SK-N-SH (cell line): ENCODE data around the gene TDP2. TPM values are rescaled to one million over a fixed set of nuclear protein-coding genes. Genes with fewer than 3 reads are reported as not detected.

Experiments used
- CTCF ChIA-PET: fragments of 300-600, 350-600 bp; formaldehyde crosslinking; extraction: SDS; loops from one replicate; lab custom pipeline; 2021; lab: Yijun Ruan, JAX
- POLR2A ChIA-PET: fragments of 350-600 bp; sonication (Branson Sonifier 250); formaldehyde crosslinking; extraction: SDS; loops from one replicate; lab custom pipeline; 2020; ENCODE audit warnings: antibody characterized with exemption, inconsistent platforms; lab: Yijun Ruan, JAX
- DNase-seq: peaks from one replicate; pipeline ENCODE4 v3.0.0; 2012
- H2AFZ ChIP-seq: fragments of 200-600 bp; sonication (generic); 2 replicates; pipeline ENCODE4 v1.8.1; 2016; ENCODE audit warnings: antibody characterized with exemption, mild to moderate bottlenecking, low read depth
- H3F3A ChIP-seq: fragments of 200-600 bp; sonication (generic); replicated peaks from 2 replicates; pipeline ENCODE3; 2016; ENCODE audit warnings: antibody characterized with exemption, mild to moderate bottlenecking; ENCODE audit not compliant: insufficient read depth
- H3K27ac ChIP-seq, 2 experiments: fragments of 200-500 bp in 1 of 2; fragments of 200-600 bp in 1 of 2; sonication (Bioruptor generic) in 1 of 2; sonication (generic), shearing (Covaris generic) in 1 of 2; 2 replicates each; pipeline versions ENCODE4 v1.5.1 to v1.6.1; 2014 to 2016; ENCODE audit warnings: low read depth in 2 of 2, inconsistent platforms in 1 of 2, low read length in 1 of 2, mild to moderate bottlenecking in 1 of 2, mixed read lengths in 1 of 2
- H3K27me3 ChIP-seq: fragments of 200-600 bp; sonication (generic), shearing (Covaris generic); 2 replicates; pipeline ENCODE4 v1.6.1; 2016; ENCODE audit warnings: mixed run types; ENCODE audit not compliant: insufficient read depth
- H3K36me3 ChIP-seq, 2 experiments: fragments of 200-500 bp in 1 of 2; fragments of 200-600 bp in 1 of 2; sonication (Bioruptor generic) in 1 of 2; sonication (generic) in 1 of 2; replicated peaks in 1 of 2; 2 replicates each; pipeline versions ENCODE3 to v1.5.1; 2014 to 2016; ENCODE audit warnings: low read length in 1 of 2, mild to moderate bottlenecking in 1 of 2; ENCODE audit not compliant: insufficient read depth in 2 of 2, control insufficient read depth in 1 of 2
- H3K4me1 ChIP-seq, 2 experiments: fragments of 200-500 bp in 1 of 2; fragments of 200-600 bp in 1 of 2; sonication (Bioruptor generic) in 1 of 2; sonication (generic), shearing (Covaris generic) in 1 of 2; 2 replicates each; pipeline versions ENCODE4 v1.5.1 to v1.6.1; 2014 to 2016; ENCODE audit warnings: low read depth in 1 of 2, low read length in 1 of 2, mixed run types in 1 of 2; ENCODE audit not compliant: insufficient read depth in 2 of 2, control insufficient read depth in 1 of 2
- H3K4me2 ChIP-seq: fragments of 200-600 bp; sonication (generic), shearing (Covaris generic); 2 replicates; pipeline ENCODE4 v1.6.1; 2017; ENCODE audit warnings: mixed run types
- H3K4me3 ChIP-seq, 2 experiments: fragments of 200-500 bp in 1 of 2; fragments of 200-600 bp in 1 of 2; sonication (Bioruptor generic) in 1 of 2; sonication (generic), shearing (Covaris generic) in 1 of 2; 2 replicates each; pipeline versions ENCODE4 v1.5.1 to v1.8.1; 2014 to 2016; ENCODE audit warnings: low read depth in 2 of 2, inconsistent platforms in 1 of 2, low read length in 1 of 2, mild to moderate bottlenecking in 1 of 2, mixed read lengths in 1 of 2, moderate library complexity in 1 of 2
- H3K79me2 ChIP-seq: fragments of 200-600 bp; sonication (generic); 2 replicates; pipeline ENCODE4 v1.8.1; 2017; ENCODE audit warnings: mild to moderate bottlenecking; ENCODE audit not compliant: insufficient read depth
- H3K9ac ChIP-seq: fragments of 200-600 bp; sonication (generic); 2 replicates; pipeline ENCODE4 v1.6.1; 2017; ENCODE audit warnings: mixed run types
- H3K9me2 ChIP-seq: fragments of 200-600 bp; sonication (generic); 2 replicates; pipeline ENCODE4 v1.6.1; 2017; ENCODE audit warnings: mixed run types
- H3K9me3 ChIP-seq: fragments of 200-600 bp; sonication (generic); 2 replicates; pipeline ENCODE4 v1.6.1; 2017; ENCODE audit warnings: mixed run types, mild to moderate bottlenecking, moderate library complexity
- H4K20me1 ChIP-seq: fragments of 200-600 bp; sonication (generic); 2 replicates; pipeline ENCODE4 v1.6.1; 2017; ENCODE audit warnings: mild to moderate bottlenecking, mixed run types; ENCODE audit not compliant: insufficient read depth
- EP300 ChIP-seq, 2 experiments: IDR thresholded peaks; 2 replicates each; pipeline versions ENCODE4 v1.4.0 to v1.6.1; 2012; ENCODE audit warnings: borderline replicate concordance in 1 of 2, low read depth in 1 of 2, low read length in 1 of 2
- FOSL2 ChIP-seq: IDR thresholded peaks from 2 replicates; pipeline ENCODE4 v1.4.0; 2012; ENCODE audit warnings: low read depth, mild to moderate bottlenecking, moderate library complexity, borderline replicate concordance
- FOXJ3 ChIP-seq: sonication (generic); formaldehyde crosslinking; IDR thresholded peaks from 2 replicates; pipeline ENCODE4 v1.5.1; 2020; ENCODE audit warnings: mild to moderate bottlenecking, missing genetic modification reagents
- GABPA ChIP-seq: IDR thresholded peaks from 2 replicates; pipeline ENCODE4 v1.4.0; 2012; ENCODE audit warnings: low read depth, mild to moderate bottlenecking
- GATA2 ChIP-seq: sonication (generic); formaldehyde crosslinking; IDR thresholded peaks from 2 replicates; pipeline ENCODE4 v1.5.0; 2020; ENCODE audit warnings: mild to moderate bottlenecking, missing genetic modification reagents
- JUND ChIP-seq: IDR thresholded peaks from 2 replicates; pipeline ENCODE4 v1.4.0; 2012
- MAX ChIP-seq: IDR thresholded peaks from 2 replicates; pipeline ENCODE4 v1.4.0; 2012; ENCODE audit warnings: low read depth
- NRF1 ChIP-seq: IDR thresholded peaks from 2 replicates; pipeline ENCODE4 v1.6.1; 2012; ENCODE audit warnings: low read depth, mild to moderate bottlenecking, low read length
- POLR2AphosphoS5 ChIP-seq: IDR thresholded peaks from 2 replicates; pipeline ENCODE4 v1.6.1; 2012; ENCODE audit warnings: low read depth, low read length
- RAD21 ChIP-seq: IDR thresholded peaks from 2 replicates; pipeline ENCODE4 v1.6.1; 2012; ENCODE audit warnings: mild to moderate bottlenecking, low read length
- RFX5 ChIP-seq: IDR thresholded peaks from 2 replicates; pipeline ENCODE4 v1.6.1; 2012; ENCODE audit warnings: mild to moderate bottlenecking, improper control_type of control experiment, low read length
- TEAD4 ChIP-seq: IDR thresholded peaks from 2 replicates; pipeline ENCODE4 v1.4.0; 2012; ENCODE audit warnings: mild to moderate bottlenecking, borderline replicate concordance; ENCODE audit not compliant: insufficient read depth
- ZBTB33 ChIP-seq: IDR thresholded peaks from 2 replicates; pipeline ENCODE4 v1.4.0; 2012; ENCODE audit warnings: low read depth, borderline replicate concordance
- polyA plus RNA-seq, 3 experiments: library from polyadenylated mRNA; depleted of rRNA; stranded (reverse); fragments of >200 nt; gene quantifications; 2 replicates each; pipeline ENCODE4 v1.2.3, GENCODE V29; 2012
- TF ChIP-seq, protein P1 (sequence below): IDR thresholded peaks from 2 replicates; pipeline ENCODE4 v1.6.1; 2012; ENCODE audit warnings: mild to moderate bottlenecking, low read depth, low read length, moderate library complexity

TDP2 gene
- polyA plus RNA-seq, 1 of the 3 experiments (the other 2 are of a cell fraction): 20.0 TPM

GRCh38 chr6:24636681-24637080 is 30.0 kb downstream of the TDP2 start:
- Histone ChIP-seq H3F3A (no peaks in the 10 kb centered on the region), H3K4me2 (no peak overlapping the region), H3K36me3 (no peaks in the 10 kb centered on the region), H3K27ac (no peak overlapping the region), H2AFZ (no peak overlapping the region), H4K20me1 (no peaks in the 10 kb centered on the region), H3K9me3 (no peaks in the 10 kb centered on the region), H3K4me3 (no peak overlapping the region), H3K79me2 (no peaks in the 10 kb centered on the region), H3K9me2 (no peaks in the 10 kb centered on the region), H3K27me3 (no peaks in the 10 kb centered on the region), H3K4me1 (peaks cover 0 to 2% of the 10 kb centered on the region in 2 experiments; a peak in 2 of 4 replicates), H3K9ac (no peak overlapping the region)
- TF ChIP-seq FOXJ3 (CRISPR knock-in tag) (no peak), RFX5 (no peak), POLR2AphosphoS5 (no peak), EP300 (IDR thresholded peaks at IDR 0.05; ENCODE audit: borderline replicate concordance in 1 of 2, low read depth in 1 of 2, low read length in 1 of 2) (no peak), MAX (no peak), ZBTB33 (no peak), NRF1 (no peak), TEAD4 (no peak), FOSL2 (no peak), GABPA (no peak), GATA2 (CRISPR knock-in tag) (no peak), JUND (no peak), RAD21 (no peak)
- TF ChIP-seq, protein P1, sequence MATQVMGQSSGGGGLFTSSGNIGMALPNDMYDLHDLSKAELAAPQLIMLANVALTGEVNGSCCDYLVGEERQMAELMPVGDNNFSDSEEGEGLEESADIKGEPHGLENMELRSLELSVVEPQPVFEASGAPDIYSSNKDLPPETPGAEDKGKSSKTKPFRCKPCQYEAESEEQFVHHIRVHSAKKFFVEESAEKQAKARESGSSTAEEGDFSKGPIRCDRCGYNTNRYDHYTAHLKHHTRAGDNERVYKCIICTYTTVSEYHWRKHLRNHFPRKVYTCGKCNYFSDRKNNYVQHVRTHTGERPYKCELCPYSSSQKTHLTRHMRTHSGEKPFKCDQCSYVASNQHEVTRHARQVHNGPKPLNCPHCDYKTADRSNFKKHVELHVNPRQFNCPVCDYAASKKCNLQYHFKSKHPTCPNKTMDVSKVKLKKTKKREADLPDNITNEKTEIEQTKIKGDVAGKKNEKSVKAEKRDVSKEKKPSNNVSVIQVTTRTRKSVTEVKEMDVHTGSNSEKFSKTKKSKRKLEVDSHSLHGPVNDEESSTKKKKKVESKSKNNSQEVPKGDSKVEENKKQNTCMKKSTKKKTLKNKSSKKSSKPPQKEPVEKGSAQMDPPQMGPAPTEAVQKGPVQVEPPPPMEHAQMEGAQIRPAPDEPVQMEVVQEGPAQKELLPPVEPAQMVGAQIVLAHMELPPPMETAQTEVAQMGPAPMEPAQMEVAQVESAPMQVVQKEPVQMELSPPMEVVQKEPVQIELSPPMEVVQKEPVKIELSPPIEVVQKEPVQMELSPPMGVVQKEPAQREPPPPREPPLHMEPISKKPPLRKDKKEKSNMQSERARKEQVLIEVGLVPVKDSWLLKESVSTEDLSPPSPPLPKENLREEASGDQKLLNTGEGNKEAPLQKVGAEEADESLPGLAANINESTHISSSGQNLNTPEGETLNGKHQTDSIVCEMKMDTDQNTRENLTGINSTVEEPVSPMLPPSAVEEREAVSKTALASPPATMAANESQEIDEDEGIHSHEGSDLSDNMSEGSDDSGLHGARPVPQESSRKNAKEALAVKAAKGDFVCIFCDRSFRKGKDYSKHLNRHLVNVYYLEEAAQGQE: no peak
- CTCF ChIA-PET: interaction anchor here (0.6 to 1.9 kb wide), 3 partner anchors 53 to 219 kb away, joined by 3 to 11 read pairs (median 4); no protein-coding TSS in a partner anchor
- DNase-seq: no peak
- POLR2A ChIA-PET: no interaction called here
